ENCODE measurements around the gene ASXL1.
A peak's percentile ranks its signal among the peaks of the same experiment; 100 is the strongest.

Gene ASXL1

GRCh38 chr20:32481311-32482142 lies 123.4 kb downstream of the ASXL1 start:
- no peak for DNase-seq (ENCODE audit: low read depth)

- DNase-seq (ENCODE audit: low read depth): no peak
Measured at GRCh38 chr20:32482143-32482441, 124.0 kb downstream of the ASXL1 start.

- DNase-seq (ENCODE audit: low read depth): no peak
Measured at GRCh38 chr20:32482442-32483261, 124.5 kb downstream of the ASXL1 start.

DNA sequence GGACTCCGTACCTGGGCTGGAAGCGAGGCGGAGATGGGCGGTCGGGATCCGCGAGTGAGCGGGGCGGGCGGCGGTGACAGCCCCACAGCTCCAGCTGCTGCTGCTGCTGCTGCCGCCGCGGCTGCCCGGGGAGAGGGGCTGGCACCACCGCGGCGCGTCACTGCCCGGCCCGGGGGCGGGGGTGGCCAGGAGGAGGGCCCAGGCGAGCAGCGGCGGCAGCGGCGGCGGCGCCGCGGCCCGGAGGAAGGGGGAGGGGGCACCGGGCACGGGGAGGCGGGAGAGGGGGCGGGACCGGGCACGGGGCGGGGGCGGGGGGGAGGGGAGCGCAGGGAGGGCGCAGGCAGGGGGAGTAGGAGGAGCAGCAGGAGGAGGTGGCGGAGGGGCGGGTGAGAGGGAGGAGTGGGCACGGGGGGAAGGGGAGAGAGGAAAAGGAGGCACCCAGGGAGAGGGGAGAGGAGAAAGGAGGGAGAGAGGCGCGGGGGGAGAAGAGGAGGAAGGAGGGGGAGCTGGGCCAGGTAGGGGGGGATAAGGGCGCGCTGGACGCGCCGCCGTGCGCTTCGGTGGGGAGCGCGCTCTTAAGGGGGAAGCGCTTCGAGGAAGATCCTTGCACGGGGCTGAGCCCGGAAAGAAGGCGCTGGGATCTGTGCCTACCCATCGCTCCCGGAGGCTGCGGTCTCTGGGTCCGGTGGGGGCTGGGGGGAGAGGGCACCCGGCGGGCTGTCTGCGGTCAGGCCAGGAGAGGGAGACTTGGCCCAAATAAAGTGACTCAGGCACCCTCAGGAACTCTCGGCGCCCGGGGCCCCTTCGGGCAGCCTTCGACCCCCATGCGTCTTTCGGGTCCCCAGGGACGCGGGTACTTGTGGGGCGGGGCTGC lies 125.5 kb downstream of the ASXL1 start:
- DNase-seq (ENCODE audit: low read depth): peak; percentile 86

GRCh38 chr20:32484225-32484957 lies 126.3 kb downstream of the ASXL1 start:
- no peak for DNase-seq (ENCODE audit: low read depth)

DNA sequence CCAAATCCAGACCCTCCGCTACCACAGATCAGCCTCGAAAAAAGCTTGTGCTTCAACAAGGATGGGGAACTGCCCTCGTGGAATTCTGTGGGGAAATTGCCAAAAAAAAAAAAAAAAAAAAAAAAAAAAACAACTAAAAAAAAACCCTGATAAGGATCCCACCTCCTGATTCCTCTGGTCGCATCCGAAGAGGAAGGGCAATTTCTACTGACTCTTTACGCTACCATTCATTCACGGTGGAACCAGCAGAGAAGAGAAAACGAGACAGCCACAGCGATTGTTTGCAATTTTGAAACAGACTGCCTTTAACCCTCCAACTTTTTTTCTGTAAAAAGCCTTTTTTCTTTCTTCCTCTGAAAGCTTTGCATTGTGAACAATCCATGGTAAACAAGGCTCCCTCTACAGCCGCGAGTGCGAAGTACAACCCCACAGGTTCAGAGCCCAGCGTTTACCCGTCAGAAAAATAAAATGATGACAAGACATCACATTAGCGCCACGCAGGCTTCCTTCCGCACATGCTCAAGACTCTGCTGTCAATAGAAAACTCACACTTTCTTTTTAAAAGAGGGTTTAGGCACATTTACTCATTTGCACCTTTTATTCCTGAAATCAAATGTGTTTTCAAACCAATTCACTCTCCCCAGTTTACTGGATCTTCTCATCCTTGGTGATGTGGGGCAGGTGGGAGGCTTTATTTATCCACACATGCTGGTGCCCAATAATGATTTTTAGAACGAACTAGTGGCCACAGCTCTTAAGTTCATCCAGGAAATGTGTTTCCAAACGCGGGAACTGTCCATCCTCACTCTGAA lies 127.0 kb downstream of the ASXL1 start:
- no peak for DNase-seq (ENCODE audit: low read depth)

- DNase-seq (ENCODE audit: low read depth): no peak
Measured at GRCh38 chr20:32485770-32486478, 127.8 kb downstream of the ASXL1 start.

DNA sequence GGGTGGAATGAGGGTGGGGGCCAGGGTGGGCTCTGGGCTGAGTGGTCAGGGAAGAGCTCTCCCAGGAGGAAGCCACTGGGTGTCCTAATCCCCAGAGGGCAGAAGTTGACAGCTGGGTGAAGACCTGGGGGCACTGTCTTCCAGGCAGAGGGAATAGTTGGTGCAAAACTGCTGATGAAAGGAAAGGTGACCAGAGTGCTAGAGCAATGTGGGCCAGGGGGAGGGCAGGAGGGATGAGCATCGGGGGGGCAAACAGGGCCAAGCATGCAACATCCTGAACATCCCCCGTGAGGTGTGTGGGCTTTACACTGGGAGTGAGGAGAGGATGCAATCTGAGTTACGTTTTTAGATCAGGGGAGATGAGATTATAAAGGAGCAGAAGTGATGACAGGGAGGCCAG lies 129.2 kb downstream of the ASXL1 start:
- no peak for DNase-seq (ENCODE audit: low read depth)

GRCh38 chr20:32488066-32488838 lies 130.1 kb downstream of the ASXL1 start:
- no peak for DNase-seq (ENCODE audit: low read depth)

All from CMK (cell line).